Left cardiac atrium (tissue), 4 donors: ENCODE results near the gene RCC2. TPM values are rescaled to one million over a fixed set of nuclear protein-coding genes. Genes with fewer than 3 reads are reported as not detected.
"Not testable (repeated sequence)": the region's sequence is repeated elsewhere in the genome, so short reads cannot be mapped to it uniquely, and the experiment has no call there.

ENCODE experiments used
- ATAC-seq, 2 donors: fragments of 200-7000 bp; cut with Tn5 transposase; one replicate each; pipeline ENCODE4 v1.9.1; 2020; ENCODE audit warnings: mild to moderate bottlenecking in 2 of 2, moderate library complexity in 2 of 2
- DNase-seq: peaks from one replicate; pipeline ENCODE4 v3.0.0-alpha.2; 2020
- intact Hi-C, 2 donors: fragments of 100-400 bp; cut with DNase I; formaldehyde crosslinking; loops; one replicate each; pipeline versions ENCODE4 v1.14.1 to v1.15.1; 2022 to 2023
- total RNA-seq, 2 donors: library from RNA; stranded (reverse); fragmentation: NEBNext Ultra II Directional; extraction: Animal tissue kit (Norgen Biotek cat#: 25700); gene quantifications; one replicate each; pipeline ENCODE4 v1.2.1, GENCODE V29; 2021
- donor health status: DM: no; HTN: yes; CAD: no.
- donor health status: DM: no; HTN: yes; CAD: no; lungs with severe emphysema.
- donor health status: DM: yes; HTN: yes; CAD: no.
- donor health status: Dilated cardiomyopathy.

The RCC2 gene
- total RNA-seq, 2 donors from 2014 or later: 15.6 to 20.8 TPM

DNA sequence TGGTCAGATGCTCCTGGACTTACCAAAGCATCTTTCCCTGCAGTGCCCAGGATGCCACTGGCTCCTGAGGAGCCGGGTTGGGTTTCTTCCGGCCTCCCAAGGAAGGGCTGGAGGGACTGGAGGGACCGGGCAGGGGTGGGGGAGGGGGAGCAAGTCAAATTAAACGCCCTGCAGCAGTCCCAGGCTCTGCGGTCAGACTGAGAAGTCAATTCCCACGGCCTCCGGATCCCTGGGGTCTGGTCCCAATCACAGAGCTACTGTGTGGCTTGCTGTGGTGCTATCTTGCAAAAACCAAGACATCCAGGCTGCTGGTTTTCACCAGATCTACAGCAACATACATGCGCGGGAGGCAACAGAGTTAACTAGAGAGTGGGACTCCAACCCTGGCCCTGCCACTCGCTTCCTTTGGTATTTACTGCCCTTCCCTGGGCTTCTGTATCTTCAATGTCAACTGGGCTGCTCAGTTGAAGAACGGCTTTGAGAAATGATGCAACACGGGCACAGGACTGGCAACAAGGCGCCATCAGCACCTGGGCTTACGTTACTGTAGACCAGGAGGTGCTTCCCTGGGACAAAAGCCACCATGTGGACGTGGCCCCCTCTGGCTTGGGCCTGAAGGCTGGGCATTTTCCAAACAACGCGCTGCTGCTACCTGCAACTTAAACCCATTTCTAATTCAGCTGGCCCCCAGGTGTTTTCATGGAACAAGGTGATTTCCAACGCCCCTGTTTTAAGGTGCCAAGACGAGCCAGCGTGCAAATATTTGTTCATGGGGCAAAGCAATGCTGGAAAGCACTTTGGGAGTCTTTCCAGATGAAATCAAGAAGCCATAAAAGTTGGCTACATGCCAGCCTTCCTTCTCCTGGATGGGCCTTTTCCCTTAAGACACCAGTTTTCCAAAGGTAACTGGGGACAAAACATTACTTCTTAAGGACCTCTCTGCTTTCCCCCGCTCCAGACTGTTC lies 11.5 kb downstream of the RCC2 start:
- DNase-seq (no peak), ATAC-seq (no peak)
- intact Hi-C loops: no loop called here

DNA sequence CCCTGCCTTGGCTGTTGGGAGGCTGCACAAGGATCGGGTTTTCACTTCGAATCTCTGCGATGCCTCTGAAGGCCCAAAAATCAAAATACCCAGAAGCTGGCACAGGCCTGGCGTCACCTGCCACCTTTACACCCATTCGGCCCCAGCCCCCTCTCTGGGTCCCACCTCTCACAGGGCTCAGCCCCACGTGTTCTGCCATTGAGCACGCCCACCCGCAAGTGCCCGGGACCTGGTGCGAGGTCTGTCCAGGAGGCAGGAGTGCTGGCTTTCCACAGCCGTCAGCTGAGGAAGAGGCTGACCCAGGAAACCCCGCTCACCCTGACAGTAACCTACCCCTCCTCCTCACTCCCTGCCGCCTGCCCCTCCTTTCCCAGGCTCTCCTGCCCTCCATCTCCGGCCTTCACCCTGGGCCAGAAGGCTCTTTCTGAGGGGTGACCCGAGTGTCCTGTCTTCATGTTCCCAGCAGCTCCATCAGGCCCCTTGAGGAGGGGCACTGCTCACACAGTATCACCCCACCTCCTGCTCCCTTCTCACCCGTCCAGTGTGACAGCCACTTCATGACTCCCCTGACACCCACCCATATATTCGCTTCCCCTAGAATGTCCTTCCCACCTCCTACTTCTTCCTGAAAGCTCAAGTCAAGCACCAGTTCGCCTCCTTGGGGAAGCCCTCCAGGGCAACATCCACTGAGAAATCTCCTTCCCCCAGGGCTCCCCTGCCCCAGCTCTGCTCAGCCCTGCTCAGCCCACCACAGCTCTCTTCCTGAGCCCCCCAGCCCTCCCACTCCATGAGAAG lies 13.5 kb downstream of the RCC2 start:
- ATAC-seq: no peak
- intact Hi-C loops: no loop called here
- DNase-seq: no peak

DNA sequence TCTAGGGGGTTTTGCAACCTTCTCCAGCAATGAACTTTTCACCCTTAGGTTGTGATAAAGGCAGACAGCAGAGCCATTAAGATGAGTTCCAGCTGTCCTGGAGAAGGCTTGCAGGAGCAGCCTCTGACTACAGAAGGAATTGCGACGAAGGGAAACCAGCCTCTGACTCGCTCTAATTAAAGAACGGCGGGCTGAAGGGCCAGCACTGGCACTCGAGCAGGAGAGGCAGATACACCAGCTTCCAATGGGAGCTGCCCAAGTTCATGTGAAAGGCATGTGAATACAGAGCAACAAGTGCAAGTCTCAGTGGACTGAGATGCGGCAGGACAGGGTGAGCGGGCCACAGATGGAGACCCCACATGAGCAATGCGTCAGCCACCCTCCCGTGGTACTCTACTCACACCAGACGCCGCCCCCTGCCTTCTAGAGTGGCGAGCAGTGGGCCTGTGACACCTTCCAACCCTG lies 15.7 kb downstream of the RCC2 start:
- no peak for DNase-seq
- intact Hi-C loops: loop anchor here in 1 of 2 donors (5.0 kb wide), 1 partner anchor 63 kb away; no protein-coding TSS in a partner anchor
- peak; percentile 48 to 85 for ATAC-seq

DNA sequence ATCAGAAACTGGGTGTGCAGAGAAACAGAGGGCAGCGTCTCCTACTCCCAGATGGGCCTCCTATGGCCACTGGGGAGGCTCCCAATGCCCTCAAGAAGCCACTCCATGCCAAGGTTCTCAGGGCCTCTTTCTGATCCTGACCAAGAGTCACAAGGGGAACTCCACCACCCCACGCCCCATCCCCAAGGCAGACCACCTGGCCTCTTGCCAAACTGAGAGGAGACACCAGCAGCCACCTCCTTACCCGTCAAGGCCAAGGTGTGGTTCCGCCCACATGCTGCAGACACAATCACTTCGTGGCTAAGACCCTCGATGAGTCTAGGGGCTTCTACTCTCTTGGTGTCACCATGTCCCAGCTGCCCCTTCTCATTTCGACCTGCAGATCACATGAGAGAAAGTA lies 17.0 kb downstream of the RCC2 start:
- intact Hi-C loops: loop anchor here in 1 of 2 donors (5.0 kb wide), 1 partner anchor 65 kb away; no protein-coding TSS in a partner anchor

DNA sequence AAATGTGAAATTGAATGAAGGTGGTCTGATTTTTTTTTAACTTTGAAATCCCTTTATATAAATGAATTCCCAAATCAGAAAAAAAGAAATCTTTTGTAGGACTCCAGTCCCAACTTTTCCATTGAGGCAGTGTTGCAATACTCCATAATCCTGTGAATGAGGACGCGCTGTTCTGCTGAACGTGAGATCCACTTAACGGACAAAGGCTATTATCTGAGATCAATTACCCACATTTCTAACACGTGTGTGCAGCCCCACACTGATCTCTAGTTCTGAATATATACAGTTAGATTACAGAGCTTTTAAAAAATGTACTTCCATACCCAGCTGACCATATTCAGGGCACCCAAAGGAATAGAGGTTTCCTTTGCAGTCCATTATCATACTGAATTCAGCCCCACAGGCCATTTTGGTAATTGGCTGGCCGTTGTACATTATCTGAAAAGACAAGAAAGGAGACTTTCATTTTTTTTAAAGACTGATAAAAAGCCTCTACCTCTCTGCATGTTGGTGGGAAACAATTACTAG lies 19.0 kb downstream of the RCC2 start:
- DNase-seq (no peak), ATAC-seq (no peak)
- intact Hi-C loops: loop anchor here in 1 of 2 donors (5.0 kb wide), 1 partner anchor 67 kb away; no protein-coding TSS in a partner anchor

More for the DNA sequence above, 17.0 kb downstream of the RCC2 start:
- DNase-seq (no peak), ATAC-seq (no peak)

DNA sequence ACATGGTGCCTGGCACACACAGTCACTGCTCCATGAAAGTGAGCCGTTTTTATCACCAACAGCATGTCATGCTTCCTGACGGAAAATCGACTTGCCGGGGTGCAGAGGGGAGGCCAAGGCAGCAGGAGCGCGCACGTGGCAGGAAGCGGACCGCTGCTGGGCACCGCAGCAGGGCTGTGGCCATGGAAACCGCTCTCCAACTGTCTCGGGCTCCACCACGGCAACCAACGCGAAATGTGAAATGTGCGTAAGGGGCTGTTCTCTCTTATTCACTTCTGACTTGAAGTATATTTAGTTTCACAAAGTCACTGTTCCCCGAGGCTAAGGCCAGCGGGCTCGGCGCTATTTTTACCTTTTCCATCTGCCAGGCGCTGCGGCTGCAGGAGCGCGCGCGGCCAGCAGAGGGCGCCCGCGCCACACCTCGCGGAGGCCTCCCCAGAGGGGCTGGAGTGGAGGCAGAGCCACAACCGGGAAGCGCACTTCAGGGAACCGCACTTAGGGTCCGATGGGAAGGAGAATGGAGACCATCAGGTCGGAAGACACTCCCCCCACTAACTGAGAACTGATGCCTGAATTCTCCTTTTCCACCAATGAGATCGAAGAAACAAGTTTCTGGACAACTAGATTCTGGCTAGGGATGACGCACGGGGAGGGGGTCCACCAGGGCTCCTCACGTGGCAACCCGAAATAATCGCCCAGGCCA lies 19.7 kb downstream of the RCC2 start:
- intact Hi-C loops: loop anchor here in 1 of 2 donors (5.0 kb wide), 1 partner anchor 68 kb away; no protein-coding TSS in a partner anchor
- DNase-seq (peak; percentile 73), ATAC-seq (peak; percentile 67 to 85)

DNA sequence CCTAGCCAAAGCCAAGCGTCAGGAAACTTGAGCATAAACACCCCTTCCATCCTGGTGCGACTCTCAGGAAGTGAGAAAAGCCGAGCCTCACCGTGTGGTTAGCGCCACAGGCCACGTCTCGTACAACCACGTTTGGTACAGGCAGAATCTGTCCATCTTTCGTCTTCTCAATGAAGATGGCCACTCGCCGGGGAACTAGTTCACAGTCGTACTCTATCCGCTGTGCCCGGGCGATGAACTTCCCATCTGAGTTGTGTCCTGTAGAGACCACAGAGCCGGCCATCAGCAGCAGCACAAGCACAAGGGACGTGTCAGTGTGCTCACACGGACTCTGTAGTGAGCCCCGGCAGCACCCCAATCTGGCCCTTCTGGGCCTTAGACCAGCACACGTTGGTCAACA lies 23.1 kb downstream of the RCC2 start:
- DNase-seq (no peak), ATAC-seq (no peak)
- intact Hi-C loops: no loop called here

DNA sequence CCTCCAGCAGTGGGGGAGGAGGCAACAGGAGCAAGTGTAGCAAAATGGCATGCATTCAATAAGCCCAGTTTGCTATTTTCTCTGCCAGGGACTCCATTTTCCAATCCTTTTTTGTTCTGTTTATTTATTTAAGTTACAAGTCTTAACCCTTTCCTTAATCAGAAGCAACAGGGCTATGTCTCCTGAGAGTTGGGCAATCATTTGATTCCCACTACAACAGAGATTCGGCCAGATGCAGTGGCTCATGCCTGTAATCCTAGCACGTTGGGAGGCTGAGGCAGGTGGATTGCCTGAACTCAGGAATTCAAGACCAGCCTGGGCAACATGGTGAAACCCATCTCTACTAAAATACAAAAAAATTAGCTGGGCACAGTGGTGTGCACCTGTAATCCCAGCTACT lies 25.5 kb downstream of the RCC2 start:
- no peak for ATAC-seq
- no peak for DNase-seq
- intact Hi-C loops: no loop called here

DNA sequence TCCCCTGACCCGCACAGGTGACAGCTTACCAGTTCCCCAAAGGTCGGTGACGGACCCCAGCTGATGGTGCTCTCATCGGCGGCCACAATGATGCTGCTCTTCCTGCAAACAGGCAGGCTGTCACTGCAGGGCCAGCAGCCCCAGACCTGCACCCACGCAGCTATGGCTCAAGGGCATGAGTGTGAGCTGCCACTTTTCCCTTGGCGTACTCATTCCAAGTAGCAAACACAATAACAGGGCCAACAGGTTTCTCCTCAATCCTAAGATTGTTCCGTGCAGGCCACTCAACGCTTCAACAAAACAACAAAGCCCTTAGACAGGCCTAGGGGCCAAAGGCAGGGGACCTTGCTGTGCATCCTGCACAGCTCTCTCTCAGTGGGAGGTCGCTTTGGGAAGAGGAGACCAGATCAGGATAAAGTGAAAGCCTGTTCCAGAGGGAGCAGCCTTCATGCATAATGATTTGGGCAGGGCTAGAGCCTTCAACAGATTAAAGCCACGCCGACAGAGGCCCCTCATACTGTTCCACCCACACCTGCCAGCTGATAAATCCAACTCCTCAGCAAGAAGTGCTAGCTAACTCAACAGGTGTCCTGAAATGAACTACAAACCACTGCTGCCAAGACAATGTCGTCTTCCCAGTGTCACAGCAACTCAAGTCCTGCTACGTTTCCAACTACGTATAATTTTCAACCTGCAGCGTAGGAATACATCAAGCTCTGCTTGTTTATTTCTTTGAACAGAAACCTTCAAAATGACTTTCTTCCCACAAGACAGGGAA lies 27.2 kb downstream of the RCC2 start:
- no peak for ATAC-seq
- intact Hi-C loops: no loop called here
- no peak for DNase-seq

DNA sequence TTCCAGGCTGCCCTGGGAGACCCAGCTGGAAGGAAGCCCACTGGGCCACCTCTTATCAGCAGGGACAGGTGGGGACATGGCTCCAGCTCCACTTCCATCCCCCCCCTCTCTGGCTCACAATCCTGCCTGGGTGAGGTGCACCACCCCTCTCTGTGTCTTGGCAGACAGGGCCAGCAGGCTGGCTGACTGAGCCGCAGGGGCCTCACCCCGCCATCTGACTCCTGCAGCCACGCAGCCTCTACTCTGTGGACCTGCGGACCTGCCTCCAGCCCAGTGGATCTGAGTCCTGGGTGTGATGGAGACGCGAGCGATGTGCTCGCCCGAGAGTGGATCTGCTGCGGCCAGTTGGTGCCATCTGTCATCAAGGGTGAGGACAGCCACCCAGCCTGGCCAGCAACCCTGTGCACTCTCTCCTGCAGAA lies 30.1 kb downstream of the RCC2 start:
- intact Hi-C loops: loop anchor here (5.0 to 10.0 kb wide), 3 partner anchors 282 to 352 kb away; no protein-coding TSS in a partner anchor
- ATAC-seq: peak in 1 of 2 donors; percentile 7
- no peak for DNase-seq

DNA sequence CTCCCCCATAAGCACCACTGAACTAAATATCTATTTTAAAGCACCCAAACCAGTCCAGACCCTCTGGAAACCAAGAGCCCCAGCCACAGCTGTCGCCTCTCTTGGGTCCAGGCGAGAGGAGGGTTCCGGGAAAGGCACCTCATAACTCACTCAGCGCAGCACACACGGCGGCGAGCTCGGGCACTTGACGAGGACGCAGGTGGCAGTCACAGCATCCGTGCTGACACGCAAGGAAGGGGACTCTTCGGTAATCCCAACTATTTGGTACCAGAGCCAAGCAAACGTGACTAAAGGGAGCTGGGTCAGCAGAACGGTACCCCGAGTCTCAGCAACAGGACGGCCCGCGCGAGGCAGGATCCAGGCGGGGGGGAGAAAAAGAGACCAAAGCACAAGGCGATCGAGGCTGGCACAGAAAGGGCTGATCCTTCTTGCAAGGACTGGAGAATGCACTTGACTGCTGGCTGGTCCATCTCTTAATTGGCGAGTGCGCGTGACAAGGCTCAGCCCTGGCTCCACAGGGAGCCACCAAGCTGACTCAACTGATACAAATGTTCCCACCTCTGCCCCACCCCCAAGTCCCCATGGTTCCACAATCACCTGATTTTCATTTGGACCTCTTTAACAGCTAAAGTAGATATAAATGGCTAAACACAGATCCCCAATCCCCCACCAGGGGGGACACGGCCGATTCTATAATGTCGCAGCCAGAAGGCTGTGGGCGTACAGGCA lies 31.5 kb downstream of the RCC2 start:
- ATAC-seq, DNase-seq: not testable (repeated sequence)
- intact Hi-C loops: loop anchor here (5.0 to 10.0 kb wide), 3 partner anchors 281 to 351 kb away; no protein-coding TSS in a partner anchor

DNA sequence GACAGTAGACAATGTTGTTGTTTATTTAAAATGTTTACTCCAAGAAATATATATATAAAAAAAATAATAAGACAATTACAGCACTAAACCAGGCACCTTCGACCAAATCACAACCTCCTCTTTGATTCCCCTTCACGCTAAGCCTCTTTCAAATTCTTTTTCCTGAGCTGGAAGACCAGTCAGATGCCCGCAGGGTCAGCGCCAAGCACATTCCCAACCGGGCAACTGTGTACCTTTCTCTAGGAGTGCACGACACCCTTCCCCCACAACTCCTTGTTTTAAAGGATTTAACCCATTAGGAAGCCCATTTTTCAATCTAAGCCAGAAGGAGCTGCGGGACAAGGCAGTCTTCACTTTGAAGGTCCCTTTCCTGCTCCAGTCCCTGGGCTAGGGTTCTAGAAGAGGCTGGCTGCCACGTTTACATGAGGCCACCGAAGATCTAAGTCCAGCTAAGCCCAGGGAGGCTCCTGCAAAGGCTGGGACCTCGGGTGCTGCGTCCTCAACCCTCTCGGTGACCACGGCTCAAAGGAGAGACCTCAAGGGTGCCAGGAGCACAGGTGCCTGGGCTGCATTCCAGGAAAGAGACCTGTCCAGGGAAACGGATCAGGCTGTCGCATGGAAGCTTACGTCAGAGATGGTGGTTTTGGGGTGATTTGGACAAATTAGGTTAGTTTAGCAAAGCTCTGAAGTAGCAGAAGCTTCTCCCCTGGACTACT lies 32.6 kb downstream of the RCC2 start:
- not testable (repeated sequence) for ATAC-seq, DNase-seq
- intact Hi-C loops: loop anchor here (5.0 to 10.0 kb wide), 3 partner anchors 280 to 350 kb away; no protein-coding TSS in a partner anchor

DNA sequence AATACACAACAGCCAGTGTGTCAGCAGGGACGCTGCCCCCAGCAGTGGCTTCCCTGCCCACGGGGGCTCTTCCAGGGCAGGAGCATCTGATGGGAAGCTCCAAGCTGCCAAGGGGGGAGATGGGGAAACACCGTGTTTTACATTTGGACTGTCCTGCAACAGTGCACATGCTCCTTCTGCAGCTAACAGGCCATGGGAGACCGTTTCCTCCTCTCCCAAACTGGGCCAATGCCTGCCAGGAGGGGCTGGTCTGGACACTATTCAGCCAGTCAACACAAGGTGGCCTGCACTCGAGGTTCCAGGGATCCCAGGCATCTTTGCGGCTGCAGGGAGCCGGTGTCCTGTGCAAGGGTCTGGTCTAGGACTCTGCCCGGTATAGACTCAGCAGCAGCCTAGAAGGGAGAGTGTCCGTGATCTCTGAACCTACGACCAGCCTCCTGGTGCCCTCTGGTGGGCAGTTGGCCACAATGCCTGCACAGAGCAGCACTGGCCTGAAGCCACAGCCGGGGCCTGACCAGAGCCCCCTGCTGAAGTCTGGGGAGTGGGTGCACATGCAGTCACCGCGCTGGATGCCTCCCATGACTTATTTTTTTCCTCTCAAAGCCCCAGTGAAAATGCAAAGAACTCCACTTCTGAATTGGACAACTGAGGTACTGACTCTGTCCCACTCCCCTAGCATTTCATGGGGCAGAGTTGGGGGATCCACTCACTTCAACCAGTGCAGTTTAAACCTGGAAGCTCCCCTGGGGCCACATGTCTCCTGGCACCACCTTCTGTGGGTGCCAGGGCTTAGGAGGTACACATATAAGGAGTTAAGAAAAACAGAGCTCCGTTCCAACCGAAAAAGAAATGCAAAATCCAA lies 33.3 kb downstream of the RCC2 start:
- ATAC-seq (peak; percentile 86 to 87), DNase-seq (peak; percentile 60)
- intact Hi-C loops: loop anchor here (5.0 to 10.0 kb wide), 3 partner anchors 279 to 349 kb away; no protein-coding TSS in a partner anchor

DNA sequence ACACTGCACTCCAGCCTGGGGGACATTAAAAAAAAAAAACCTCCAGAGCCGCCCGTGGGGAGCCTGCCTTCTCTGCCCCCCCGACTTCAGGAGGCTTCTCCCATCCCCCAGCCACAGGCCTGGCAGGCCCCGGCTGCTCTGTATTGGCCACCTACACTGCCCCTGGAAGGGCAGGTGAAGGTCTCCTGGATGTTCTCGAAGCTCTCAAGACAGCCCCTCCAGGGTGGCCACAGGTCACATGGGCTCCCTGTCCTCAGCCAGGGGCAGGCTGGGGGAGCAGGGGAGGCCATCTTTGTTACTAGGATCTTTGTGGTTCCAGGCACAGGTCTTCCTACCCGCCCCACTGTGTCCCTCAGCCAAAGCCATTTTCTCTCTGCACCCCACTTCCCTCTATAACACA lies 34.7 kb downstream of the RCC2 start:
- ATAC-seq: no peak
- intact Hi-C loops: loop anchor here (5.0 to 10.0 kb wide), 3 partner anchors 278 to 348 kb away; no protein-coding TSS in a partner anchor
- DNase-seq: no peak

DNA sequence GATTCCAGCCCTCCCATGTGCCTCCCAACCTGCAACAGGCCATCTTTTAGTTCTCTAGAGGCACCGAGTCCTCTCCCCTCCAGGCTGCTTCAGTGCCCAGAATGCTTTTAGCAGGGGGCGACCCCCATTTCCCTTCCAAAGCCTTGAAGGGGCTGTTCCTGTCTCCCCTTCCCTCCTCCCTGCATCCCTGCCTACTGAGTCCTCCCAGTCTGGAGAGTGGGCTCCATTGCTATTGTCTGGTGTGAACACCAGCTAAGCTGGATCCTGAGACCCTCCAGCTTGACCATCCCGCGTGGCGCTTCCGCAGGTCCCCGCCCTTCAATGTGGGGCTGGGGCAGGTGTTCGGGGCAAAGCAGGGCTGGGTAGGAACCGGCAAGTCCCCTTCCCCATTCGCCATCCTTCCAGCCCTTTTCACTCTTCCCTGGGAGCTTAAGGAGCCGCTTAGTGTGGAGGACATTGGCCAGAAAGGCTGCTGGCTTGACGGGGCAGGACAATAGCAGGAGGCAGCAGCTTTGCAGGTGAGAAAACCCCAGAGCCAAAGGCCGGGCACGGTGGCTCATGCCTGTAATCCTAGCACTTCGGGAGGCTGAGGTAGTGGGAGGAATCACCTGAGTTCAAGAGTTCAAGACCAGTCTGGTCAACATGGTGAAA lies 35.3 kb downstream of the RCC2 start:
- DNase-seq: no peak
- intact Hi-C loops: loop anchor here in 1 of 2 donors (10.0 kb wide), 1 partner anchor 279 kb away; no protein-coding TSS in a partner anchor
- no peak for ATAC-seq
